H1 (cell line): Measurements from ENCODE around the gene SPRR2F. TPM values are rescaled to one million over a fixed set of nuclear protein-coding genes. Genes with fewer than 3 reads are reported as not detected.

ENCODE experiments used
- KDM1A ChIP-seq: fragments of 200-600, 300-600 bp; sonication (generic); IDR thresholded peaks from 2 replicates; pipeline ENCODE4 v1.7.1; 2016; ENCODE audit warnings: mild to moderate bottlenecking, low read length, borderline replicate concordance
- polyA plus RNA-seq, 7 experiments: library from polyadenylated mRNA; depleted of rRNA in 3 of 7; stranded (reverse) in 5 of 7; unstranded in 2 of 7; fragments of >200 nt in 5 of 7; fragments of 200-250 nt in 2 of 7; gene quantifications; 1 replicate in 5 of 7; 2 replicates in 1 of 7; 4 replicates in 1 of 7; pipeline versions ENCODE4 v1.2.1 to v1.2.3, GENCODE V29; 2011 to 2013; ENCODE audit warnings: missing spikeins in 2 of 7, mixed read lengths in 2 of 7
- total RNA-seq: library from RNA; stranded (reverse); fragmentation: NEBNext Ultra II Directional; extraction: Animal tissue kit (Norgen Biotek cat#: 25700); gene quantifications from 2 replicates; pipeline ENCODE4 v1.2.1, GENCODE V29; 2021

Gene SPRR2F
- total and polyA plus RNA-seq, 2 of the 8 experiments (the other 6 are each of a cell fraction or from before 2014, with no cell fraction given), result 0.50 to 1.1 TPM

- no peak for TF ChIP-seq KDM1A
- TF ChIP-seq, all 59 proteins: peak for 0
These were observed 12.2 kb upstream of the SPRR2F start (continued) for GRCh38 chr1:153125536-153125935.
